ENCODE results near the gene PGM2.

GRCh38 chr4:37910091-37910486, 83.6 kb downstream of the PGM2 start:
- TF ChIP-seq EZH2 (optimal IDR thresholded peaks at IDR 0.05; ENCODE audit: low read depth, low read length) (no peak), CTCF (IDR thresholded peaks at IDR 0.05; ENCODE audit: low read length) (no peak)

All from MM.1S (cell line).